HEK293T (cell line): ENCODE results near the gene GTPBP6.

Source experiments
- BHLHE40 ChIP-seq: fragments of 450-650 bp; IDR thresholded peaks from 2 replicates; pipeline ENCODE4 v1.6.1; 2016; ENCODE audit warnings: mild to moderate bottlenecking, moderate library complexity, borderline replicate concordance
- CTBP1 ChIP-seq: fragments of 450-650 bp; IDR thresholded peaks from 2 replicates; pipeline ENCODE4 v1.6.1; 2016; ENCODE audit warnings: borderline replicate concordance
- FOXK2 ChIP-seq: fragments of 450-650 bp; IDR thresholded peaks from 2 replicates; pipeline ENCODE4 v1.6.1; 2016; ENCODE audit warnings: mild to moderate bottlenecking
- FOXM1 ChIP-seq: fragments of 450-650 bp; IDR thresholded peaks from 2 replicates; pipeline ENCODE4 v1.6.1; 2017; ENCODE audit warnings: mild to moderate bottlenecking, borderline replicate concordance

GRCh38 chrX:276581-277201 lies 41.9 kb downstream of the GTPBP6 start:
- no peak for TF ChIP-seq BHLHE40
- no peak for TF ChIP-seq FOXM1
- TF ChIP-seq FOXK2: no peak
- no peak for TF ChIP-seq CTBP1
